ENCODE results near the gene JAKMIP2.

Gene JAKMIP2

DNA sequence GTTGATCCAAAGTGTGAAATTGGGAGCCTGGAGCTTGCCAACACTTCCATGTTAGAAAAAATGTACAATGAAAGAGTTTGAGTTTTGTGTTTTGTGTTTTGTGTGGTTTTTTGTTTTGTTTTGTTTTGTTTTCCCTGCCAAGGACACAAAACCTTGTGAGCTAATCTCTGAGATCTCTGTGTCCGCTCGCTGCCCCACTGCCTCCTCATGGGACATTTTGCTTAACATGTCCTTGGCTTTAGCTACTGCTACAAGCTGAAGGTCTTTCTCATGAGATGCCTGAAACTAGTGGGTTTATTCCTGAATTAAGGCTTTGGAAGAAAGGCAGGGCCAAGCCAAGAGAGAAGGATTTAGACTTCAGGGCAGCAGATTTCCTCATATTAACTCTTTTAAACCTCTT, 7.3 kb upstream of the JAKMIP2 start:
- DNase-seq (ENCODE audit: low read depth, low spot score) = no peak

DNA sequence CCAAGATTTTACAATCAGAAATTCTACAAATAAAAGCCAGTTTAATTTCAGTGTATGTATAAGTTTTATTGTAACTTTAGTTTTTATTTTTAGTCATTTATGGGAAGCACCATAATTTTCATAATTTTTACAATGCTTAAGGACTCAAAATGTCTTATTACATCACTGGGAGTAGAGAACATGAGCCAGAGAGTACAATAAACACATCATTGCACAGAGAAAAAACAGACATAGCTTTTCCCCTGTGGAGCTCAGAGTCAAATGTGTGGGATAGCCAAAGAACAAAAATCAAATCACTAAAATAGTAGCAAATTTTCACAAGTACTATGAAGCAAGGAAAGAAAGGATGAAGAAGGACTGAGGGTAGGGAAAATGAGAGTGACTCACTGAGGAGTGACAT, 5.5 kb upstream of the JAKMIP2 start:
- DNase-seq (ENCODE audit: low read depth, low spot score) = no peak

DNA sequence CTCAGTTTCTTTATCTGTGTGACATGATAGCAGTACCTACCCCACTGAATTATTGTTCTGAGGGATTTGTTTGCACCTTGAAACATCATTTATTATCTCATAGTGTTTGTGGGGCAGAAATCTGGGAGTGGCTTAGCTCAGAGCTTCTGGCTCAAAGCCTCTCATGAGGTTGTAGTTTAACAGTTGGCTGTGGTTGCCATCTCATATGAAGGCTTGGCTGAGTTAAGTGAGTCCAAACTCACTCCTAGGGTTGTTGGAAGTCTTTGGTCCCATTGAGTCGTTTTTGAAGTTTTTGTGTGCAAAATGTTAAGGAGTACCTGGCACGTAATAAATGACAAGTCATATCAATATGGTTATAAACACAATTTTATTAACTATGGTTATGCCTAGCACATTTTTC, 3.6 kb upstream of the JAKMIP2 start:
- DNase-seq (ENCODE audit: low read depth, low spot score) = no peak

DNA sequence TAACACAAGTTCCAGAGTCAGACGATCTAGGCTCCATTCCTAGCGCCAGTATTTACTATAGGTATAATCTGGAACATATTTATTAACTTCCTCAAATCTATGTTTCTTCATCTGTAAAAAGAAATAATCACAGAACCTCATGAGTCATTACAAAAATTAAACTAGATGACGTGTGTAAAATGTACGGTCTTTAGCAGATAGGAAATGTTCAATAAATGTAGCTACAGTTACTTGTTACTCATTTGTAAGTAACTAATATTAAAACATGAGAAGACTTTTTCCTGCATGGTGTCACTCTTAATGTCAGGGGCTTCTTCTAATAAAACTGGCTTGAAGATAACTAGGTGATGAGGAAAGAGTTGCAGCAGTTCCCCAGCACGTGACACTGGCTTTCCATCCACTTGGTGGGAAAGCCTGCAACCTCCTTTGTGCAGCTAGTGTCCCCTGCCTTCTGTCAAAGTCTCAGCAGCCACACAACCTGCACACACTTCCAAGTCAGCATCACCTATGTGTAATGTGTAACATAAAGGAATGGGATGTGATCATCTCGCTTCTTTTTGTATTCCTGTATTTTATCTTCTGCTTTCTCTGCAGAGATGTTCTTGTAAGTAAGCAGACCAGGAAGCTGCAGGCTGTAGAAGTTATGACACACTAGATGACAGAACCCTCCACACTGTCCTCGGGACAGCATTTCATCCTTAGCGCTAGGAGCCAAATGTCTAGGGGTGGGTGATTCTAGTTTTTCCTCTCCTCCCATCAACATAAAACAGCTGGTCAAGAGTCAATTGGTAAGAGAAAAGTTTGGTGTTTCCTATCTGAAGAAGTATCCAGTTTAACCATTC, 1.8 kb upstream of the JAKMIP2 start:
- DNase-seq (ENCODE audit: low read depth, low spot score) = no peak

DNA sequence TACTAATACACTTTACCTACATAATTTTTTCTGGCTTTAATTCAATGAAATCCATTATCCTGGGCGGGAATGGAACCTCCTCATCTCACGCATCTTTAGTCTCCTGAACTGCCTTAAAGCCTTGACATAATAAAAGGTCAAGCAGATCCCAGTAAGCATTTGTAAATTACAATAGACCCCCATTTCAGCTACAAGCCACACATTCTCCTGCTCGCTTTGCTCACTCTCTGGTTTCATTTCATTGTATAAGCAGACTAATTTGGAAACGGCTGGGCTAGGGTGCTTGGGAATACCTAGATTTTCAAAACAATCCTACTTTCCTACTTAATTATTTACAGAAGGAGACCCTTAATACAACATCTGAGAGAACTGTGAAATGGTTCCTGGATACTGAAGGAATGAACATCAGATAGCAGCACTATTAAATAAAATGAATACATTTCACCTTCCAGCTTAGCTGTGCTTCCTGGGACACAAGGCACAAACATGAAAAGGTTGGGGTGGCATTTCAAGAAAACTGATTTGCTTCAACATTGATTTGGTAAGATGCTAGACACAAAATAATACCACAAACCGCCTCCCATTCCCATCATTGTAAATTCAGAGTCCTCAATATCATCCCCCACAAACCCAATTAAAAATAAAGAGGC, 1.5 kb downstream of the JAKMIP2 start:
- no peak for DNase-seq (ENCODE audit: low read depth, low spot score)

DNA sequence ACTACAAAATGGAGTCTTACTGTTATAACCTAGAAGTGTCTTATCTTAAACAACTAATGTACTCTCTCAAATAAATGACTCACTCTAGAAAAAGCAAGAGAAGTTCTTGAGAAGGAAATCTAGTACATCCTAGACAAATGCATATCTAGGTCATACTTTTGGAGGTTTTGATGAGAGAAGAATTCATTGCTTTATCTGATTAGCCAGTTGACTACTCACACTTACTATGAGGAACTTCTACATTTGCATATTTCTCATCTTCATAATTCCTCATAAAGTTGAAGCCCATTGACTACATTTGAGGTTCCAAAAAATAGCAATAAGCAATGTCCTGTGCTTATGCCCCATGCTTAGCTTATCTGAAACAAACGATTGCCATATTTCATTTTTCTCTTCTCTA, 2.8 kb downstream of the JAKMIP2 start:
- no peak for DNase-seq (ENCODE audit: low read depth, low spot score)

DNA sequence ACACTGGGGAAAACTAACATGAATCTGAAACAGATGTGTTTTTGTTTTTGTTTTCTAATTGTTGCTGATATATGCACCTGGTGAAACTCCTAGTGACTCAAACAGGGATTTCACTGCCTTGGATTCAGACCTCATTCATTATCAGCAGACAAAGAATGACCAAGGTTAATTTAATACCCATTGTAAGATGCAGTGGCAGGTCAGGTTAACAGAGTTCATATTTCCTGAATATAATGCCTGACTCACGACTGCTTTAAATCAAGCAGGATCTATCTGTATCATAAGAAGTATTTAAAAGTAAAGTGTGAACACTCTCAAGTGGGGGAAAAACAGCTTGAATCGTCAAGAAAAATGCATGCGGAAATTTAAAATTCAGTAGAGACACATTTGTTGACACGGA, 5.5 kb downstream of the JAKMIP2 start:
- DNase-seq (ENCODE audit: low read depth, low spot score) = no peak

DNA sequence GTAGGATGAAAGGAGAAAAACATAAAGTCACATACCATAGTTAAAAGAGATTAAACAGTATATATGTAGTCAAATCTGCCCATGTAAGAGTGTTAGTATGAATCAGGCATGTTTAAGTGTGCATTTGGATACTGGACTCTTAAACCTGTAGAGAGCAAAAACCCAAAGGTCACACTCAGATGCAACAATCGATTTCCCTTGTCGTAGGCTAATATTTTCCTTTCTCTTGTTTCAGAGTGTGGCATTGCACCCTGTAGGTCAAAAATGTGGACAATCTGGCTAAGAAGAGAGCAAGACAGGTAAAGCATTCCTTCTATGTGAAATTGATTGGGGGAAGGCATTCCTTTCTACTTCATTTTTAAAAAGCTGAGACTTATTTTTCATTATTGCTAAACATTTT, 8.9 kb downstream of the JAKMIP2 start:
- no peak for DNase-seq (ENCODE audit: low read depth, low spot score)

DNA sequence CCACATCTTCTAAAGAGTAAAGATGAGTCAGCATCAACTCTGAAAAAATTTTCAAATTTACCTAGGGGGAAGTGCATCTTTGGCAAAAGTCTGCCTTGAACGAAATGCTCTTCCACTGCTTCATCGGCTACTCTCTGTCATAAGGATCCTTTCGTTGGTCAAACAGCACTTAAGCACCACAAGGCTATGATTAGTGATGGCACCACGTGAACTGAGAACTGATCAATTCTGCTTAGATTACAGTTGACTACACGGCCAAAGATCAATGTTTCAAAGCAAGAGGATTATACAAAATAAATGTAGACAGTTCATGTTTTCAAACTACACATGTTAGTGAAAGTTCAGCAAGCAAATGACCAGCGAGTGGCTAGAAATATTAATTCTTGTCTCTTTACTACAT, 9.4 kb downstream of the JAKMIP2 start:
- no peak for DNase-seq (ENCODE audit: low read depth, low spot score)

DNA sequence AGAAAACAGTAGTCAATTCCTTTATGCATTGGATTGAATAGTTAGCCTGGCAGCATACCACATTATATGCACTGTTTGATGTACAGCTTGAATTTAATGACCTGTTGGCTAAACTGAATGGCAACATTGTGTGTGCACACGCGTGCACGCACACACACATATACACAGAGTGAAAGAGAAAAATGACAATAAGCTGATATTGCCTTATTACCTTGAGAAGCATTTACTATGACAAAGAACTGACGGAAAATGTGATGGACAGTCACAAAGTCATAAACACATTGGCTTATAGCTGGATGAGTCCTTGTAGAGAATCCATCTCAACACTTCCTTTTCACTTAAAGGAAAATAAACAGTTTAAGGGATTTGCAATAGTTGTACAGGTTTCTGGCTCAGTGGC, 15.5 kb downstream of the JAKMIP2 start:
- no peak for DNase-seq (ENCODE audit: low read depth, low spot score)

DNA sequence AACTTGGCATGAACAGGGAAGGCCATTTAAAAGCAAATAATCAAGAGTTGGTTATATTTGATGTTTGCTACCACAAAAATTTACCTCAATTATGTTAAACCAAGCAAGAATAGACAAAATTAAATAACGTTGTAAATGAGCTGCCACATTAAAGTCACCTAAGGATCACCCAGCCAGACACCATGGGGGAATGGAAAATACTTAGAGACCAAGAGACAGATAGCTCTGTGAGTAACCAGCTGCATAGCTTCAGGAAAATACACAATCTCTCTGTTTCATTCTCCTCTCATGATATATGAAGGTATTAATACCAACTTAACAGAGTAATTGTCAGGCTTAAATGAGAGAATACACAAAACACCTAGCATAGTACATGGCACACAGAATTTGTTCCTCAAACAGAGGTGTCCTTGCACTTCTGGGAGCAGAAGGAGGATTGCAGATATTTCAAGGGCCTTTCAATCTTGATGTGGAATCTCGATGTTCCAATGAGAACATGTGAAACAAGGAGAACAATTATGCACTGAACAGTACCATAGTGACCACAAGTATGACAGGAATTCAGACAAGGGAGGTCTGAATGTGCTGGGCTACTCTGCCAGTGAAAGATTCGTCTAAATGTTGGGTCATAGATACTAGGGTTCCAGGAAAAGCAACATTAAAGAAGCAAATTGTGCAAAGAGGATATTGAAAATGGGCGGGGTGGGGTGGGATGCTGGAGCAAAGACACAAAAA, 18.6 kb downstream of the JAKMIP2 start:
- DNase-seq (ENCODE audit: low read depth, low spot score) = no peak

DNA sequence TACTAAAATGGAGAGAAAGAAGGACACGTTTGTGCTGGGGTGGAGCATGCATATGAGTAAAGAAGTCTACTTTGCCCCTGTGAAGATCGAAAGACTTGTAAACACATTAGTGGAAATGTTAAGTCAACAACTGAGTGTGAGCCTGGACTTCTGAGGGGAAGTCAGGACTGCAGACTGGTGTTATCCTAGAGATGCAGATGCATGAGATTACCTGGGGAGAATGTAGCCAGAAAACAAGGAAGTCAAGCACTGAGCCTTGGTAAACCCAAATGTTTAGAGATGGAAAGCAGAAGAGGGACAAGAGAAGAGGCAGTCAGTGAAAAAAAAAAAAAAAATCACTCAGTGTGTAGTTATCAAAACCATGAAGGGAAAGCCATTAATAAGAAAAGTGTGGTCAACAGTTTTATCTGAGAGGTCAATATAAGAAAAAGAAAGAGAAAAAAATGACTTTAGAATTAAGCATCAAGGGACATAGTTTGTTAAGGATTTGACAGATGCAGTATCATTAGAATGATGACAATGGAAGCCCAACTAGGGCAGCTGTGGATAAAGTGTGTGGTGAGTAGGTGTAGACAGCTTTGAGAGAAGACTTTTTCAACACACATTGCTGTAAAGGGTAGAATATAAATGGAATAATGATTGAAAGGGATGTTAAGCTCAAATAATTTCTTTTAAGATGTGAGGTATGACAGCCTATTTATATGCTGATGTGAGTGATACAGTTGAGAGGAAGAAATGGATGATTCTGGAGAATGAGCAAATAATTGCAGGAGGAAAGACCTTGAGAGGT, 22.2 kb downstream of the JAKMIP2 start:
- DNase-seq (ENCODE audit: low read depth, low spot score) = no peak

DNA sequence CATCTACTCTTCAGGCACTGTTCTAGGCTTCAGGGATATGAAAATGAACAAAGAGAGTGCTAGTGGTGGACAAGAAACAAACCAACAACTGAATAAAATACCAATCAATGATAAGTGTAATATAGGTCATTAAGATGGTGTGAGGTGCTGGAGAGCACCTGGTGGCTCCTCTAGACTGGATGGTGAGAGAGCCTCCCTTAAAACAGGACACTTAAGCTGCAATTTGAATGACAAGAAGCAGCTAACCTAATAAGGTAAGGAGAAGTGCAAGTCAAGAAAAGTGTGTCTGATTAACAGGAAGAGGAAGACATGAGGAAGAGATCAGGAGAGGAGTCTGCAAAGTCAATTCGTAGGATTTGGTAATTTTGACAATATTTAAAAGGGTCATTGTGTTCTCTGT, 23.1 kb downstream of the JAKMIP2 start:
- DNase-seq (ENCODE audit: low read depth, low spot score) = no peak

DNA sequence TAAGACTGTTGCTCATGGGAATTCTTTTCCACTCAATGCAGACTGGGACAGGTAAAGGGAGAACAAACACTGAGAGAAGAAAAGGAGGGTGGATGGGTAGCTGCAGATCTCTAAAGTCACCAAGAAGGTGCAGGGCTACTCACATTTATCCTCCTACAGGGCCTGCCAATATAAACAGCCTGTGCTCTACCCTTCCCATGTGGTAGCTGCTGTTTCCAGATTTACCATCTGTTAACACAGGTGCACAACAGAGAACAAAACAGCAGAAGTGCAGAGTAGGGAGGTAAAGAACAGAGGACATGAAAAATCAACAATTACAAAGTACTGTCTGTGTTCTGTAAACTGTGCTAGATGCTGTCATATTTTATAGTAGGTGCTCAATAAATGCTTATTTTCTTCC, 26.0 kb downstream of the JAKMIP2 start:
- no peak for DNase-seq (ENCODE audit: low read depth, low spot score)

DNA sequence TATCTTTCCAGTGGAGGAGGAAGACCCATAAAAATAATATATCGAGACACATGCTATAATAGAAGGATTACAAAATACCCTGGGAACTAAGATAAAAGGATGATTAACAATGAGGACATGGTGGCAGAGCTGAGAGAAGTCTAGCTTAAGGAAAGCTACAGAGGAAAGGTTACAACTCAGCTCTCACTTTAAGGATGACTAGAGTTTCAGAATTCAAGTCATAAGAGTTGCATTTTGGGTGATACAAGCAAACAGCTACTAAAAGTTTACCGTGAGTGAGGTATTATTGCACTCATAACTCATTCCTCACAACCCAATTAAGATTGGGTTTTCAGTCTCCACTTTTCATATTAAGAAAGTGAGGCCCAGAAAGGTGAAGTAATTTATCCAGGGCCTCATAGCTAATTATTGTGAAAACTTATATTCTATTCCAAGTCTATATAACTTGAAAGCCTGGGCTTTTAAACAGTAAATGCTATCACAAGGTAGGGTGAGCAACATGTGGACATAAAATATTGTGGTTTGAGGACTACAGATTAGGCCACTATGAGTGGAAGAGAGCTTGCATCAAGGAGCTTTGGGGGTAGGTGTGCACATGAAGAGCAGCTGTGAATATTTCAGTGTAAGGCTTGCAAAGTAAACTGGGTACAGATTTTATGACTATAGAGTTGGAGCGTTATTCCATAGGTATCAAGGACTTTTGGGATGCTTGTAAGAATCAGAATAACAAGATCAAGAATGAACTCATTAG, 28.0 kb downstream of the JAKMIP2 start:
- DNase-seq (ENCODE audit: low read depth, low spot score) = no peak

DNA sequence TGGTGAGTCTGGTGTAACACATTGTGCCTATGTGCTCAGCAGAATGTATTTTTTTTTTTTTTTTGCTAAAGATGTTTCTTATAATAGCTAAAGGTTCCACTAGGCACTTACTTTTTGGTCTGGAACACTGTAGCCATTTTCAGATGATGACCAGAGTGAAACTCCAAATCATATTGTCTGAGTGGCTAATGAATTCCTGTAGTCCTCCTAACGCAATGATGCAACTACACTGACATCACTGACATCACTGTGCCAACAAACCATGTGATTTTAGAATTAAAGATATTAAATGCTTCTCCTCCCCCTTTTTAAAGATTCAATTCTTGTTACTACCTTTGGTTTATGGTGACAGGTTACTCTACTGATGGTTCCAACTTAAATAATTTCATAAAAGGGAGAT, 28.8 kb downstream of the JAKMIP2 start:
- DNase-seq (ENCODE audit: low read depth, low spot score) = no peak

DNA sequence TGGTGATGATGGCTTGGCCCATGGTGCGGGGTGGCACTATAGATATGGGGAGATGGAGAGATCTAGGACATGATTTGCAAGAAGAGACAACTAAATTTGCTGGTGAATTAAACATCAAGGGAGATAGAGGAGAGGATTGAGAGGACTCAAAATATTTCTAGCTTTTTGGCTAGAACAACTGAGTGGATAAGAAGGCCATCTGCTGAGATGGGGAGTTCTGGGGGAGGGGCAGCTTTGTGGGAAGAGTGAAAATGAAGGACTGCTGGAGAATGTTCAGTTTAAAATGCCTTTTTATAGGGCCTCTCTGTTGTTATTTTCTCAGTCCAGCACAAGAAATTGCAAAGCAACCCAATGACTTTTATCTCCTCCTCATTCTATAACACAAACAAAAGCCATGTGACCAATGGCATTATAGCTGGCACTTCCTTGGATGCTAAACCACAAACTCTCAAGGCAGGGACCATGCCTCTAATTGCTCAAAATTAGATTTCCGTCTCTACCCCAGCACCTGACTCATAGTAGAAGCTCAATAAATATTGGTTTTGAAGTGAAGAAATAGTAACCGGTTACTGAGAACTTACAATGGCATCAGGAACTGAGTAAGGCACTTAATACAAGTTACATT, 29.8 kb downstream of the JAKMIP2 start:
- DNase-seq (ENCODE audit: low read depth, low spot score) = no peak

DNA sequence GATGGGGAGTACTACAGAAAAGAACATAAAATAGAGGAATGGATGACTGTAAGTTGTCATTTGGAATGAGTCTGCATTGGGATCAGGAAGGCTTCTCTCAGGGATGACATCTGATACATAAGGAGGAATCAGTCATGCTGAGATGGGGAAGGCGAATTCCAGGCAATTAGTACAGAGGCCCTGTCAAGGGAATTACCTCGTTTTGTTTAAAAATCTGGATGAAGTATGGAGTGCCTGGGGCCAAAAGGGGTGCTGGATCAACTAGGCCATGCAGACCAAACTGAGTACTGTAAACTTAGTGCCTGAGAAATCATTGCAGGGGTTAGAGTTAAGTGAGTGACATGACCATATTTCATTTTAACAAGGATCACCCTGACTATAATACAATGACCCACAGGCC, 30.5 kb downstream of the JAKMIP2 start:
- DNase-seq (ENCODE audit: low read depth, low spot score) = no peak

DNA sequence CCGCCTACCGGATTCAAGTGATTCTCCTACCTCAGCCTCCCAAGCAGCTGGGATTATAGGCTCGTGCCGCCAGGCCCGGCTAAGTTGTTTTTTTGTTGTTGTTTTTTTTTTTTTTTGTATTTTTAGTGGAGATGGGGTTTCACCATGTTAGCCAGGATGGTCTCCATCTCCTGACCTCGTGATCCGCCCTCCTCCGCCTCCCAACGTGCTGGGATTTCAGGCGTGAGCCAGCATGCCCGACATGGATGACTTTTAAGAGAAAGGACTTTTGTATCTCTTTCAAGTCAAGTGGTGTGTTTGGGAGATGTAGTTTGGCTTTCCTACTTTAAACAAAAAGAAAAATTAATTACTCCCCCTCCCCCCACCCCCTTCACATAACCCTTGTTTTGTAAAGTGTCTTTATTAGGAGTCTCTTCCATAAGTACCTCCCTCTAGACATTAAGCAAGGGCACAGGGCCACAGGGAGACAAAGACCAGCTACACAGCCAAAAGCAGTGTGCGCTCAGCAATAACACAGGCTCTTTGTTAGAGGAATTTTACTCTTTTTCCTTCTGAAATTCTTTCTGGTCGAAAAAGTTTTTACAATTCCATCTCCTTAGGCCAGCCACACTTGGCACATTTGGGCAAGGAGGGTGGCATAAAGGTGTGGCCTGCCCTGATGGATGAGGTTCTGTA, 31.2 kb downstream of the JAKMIP2 start:
- no peak for DNase-seq (ENCODE audit: low read depth, low spot score)

DNA sequence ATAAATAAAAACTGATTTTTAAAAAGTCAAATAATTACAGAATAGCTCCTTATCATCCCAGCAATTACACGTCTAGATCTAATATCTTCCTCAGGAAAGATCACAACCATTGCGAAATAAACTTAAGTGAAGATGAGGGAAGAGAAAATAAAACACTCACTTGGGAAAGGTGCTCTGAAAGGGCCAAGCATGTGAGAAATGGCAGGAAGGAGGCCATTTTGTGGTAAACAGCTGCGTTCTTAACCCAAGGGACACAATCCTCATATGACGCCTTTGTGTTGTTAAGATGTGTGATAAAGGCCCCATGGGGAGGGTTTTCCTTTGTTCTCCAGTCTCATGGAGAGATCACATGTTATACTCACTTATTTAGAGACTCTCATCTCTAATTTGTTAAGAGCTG, 32.5 kb downstream of the JAKMIP2 start:
- DNase-seq (ENCODE audit: low read depth, low spot score) = no peak
